ENCODE results near the gene RNFT1.
A peak's percentile ranks its signal among the peaks of the same experiment; 100 is the strongest.
"Not testable (repeated sequence)": the region's sequence is repeated elsewhere in the genome, so short reads cannot be mapped to it uniquely, and the experiment has no call there.

Gene RNFT1, protein sequence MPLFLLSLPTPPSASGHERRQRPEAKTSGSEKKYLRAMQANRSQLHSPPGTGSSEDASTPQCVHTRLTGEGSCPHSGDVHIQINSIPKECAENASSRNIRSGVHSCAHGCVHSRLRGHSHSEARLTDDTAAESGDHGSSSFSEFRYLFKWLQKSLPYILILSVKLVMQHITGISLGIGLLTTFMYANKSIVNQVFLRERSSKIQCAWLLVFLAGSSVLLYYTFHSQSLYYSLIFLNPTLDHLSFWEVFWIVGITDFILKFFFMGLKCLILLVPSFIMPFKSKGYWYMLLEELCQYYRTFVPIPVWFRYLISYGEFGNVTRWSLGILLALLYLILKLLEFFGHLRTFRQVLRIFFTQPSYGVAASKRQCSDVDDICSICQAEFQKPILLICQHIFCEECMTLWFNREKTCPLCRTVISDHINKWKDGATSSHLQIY
- 14.9 to 20.1 (median 18.0) reads per million in 3 experiments for total RNA-seq

- peak; percentile 81 for DNase-seq
Measured at GRCh38 chr17:59964482-59965328, at the start of gene RNFT1. RNFT1 (minus strand) TSS chr17:59964740; CDS start chr17:59964663, 77 bp downstream.

DNA sequence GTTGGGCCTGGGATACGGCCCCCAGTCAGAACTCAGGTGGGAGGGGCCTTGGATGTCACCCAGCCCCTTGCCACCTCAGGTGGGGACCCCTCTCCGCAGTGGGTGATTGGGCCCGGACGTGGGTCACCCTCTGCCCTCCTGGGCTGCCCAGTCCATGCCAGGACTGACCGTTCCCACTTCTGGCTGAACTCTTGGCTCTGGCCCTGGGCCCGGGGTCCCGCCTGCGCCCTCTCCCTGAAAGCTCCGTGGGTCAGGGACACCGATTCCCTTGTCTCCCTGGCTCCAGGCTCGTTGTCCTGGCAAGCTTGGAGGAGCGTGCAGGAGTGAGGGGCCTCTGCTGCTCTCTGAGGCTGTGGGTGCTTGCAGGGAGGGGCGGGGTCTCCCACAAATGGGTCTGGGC, 44.8 kb upstream of the RNFT1 start:
- not testable (repeated sequence) for DNase-seq

GRCh38 chr17:60008377-60008776, 43.8 kb upstream of the RNFT1 start:
- DNase-seq, result not testable (repeated sequence)

GRCh38 chr17:60006160-60006559, 41.6 kb upstream of the RNFT1 start:
- DNase-seq, result no peak

GRCh38 chr17:60004561-60004960, 40.0 kb upstream of the RNFT1 start:
- DNase-seq, result not testable (repeated sequence)

- not testable (repeated sequence) for DNase-seq
Measured at GRCh38 chr17:60002405-60002804, 37.9 kb upstream of the RNFT1 start.

GRCh38 chr17:59996608-59997007, 32.1 kb upstream of the RNFT1 start:
- DNase-seq, result not testable (repeated sequence)

DNA sequence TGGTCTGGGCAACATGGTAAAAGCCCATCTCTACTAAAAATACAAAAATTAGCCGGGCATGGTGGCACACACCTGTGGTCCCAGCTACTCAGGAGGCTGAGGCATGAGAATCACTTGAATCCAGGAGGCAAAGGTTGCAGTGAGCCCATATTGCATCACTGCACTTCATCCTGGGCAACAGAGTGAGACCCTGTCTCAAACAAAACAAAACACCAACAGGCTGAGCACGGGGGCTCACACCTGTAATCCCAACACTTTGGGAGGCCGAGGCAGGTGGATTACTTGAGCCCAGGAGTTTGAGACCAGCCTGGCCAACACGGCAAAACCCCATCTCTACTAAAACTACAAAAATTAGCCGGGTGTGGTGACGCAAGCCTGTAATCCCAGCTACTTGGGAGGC, 10.6 kb upstream of the RNFT1 start:
- DNase-seq, result not testable (repeated sequence)

DNA sequence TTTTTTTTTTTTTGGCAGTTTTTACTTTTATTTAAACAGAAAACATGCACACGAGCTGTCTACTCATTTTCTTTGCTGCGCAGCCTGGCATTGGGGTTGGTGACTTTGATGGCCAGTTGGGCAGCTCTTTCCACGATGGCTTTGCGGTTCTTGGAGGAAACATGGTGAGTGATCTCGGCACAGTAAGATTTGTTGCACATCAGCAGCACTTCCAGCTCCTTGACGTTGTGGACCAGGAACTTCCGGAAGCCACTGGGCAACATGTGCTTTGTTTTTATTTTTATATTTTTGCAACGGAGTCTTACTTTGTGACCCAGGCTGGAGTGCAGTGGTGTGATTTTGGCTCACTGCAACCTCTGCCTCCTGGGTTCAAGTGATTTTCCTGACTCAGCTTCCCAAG, 8.9 kb upstream of the RNFT1 start:
- DNase-seq, result not testable (repeated sequence)

DNA sequence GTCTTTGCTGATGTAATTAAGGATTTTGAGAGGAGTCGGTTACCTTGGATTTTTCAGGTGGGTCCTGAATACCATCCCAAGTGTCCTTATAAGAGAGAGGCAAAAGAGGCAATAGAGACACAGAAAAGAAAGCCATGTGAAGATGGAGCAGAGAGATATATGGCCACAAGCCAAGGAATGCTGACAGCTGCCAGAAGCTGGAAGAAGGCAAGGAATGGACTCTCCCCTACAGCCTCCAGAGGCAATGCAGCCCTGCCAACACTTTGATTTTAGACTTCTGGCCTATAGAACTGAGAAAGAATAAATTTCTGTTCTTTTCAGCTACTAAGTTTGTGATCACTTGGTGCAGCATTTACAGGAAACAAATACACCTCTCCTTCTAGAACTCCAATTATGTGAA, 8.2 kb upstream of the RNFT1 start:
- DNase-seq, result no peak

- not testable (repeated sequence) for DNase-seq
Measured at GRCh38 chr17:59971771-59972170, 7.2 kb upstream of the RNFT1 start.

GRCh38 chr17:59963738-59964481, 630 bp downstream of the RNFT1 start:
- DNase-seq, result no peak

GRCh38 chr17:59962739-59963318, 1.7 kb downstream of the RNFT1 start:
- no peak for DNase-seq

GRCh38 chr17:59959574-59959973, 5.0 kb downstream of the RNFT1 start:
- DNase-seq, result not testable (repeated sequence)

DNA sequence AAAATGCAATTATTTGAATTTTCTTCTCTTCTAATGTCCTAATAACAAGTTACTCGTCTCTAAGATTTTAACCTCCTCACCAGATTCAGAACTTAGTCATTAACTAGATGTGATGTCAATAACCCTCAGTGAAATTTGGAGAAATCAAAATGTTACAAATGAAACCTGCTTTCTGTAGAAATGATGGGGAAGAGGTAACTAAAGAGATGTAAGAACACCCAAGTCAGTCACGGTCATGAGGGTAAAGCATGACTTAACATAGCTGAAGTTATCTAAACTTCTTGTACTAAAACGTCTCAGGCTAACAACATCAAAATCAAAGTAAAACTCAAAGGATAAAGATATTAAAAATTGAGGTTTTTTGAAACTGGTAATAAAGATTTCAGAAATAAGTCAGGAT, 9.7 kb downstream of the RNFT1 start:
- DNase-seq, result no peak

DNA sequence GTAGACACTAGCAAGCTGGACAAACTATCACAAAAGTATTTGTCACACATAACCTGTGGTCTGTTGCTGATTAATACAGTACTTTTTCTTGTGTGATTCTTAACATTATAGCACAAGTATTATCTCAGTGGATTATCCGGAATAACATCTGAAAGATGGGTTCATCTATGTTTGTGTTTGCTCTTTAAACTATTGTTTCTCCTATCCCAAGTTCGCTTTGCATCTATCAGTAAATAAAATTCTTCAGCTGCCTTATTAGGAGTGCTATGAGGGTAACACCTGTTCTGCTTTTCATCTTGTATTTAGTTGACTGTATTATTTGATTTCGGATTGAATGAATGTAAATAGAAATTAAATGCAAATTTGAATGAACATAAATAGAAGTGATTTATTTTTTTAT, 14.5 kb downstream of the RNFT1 start:
- DNase-seq, result no peak

GRCh38 chr17:59947310-59947709, 17.2 kb downstream of the RNFT1 start:
- not testable (repeated sequence) for DNase-seq

DNA sequence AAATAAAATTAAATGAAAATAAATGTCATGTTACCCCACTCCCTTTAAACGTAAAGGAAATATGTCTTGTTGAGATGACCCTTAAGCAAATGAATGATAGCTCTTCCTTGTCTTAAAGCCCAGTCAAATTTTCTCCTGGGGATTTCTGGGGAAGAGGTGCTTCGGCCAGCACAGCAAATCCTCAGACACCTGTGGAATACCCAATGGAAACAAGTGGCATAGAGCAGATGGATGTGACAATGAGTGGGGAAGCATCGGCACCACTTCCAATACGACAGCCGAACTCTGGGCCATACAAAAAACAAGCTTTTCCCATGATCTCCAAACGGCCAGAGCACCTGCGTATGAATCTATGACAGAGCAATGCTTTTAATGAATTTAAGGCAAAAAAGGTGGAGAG, 18.1 kb downstream of the RNFT1 start:
- DNase-seq, result not testable (repeated sequence)

GRCh38 chr17:59941131-59941530, 23.4 kb downstream of the RNFT1 start:
- no peak for DNase-seq

GRCh38 chr17:59940697-59941096, 23.8 kb downstream of the RNFT1 start:
- DNase-seq, result not testable (repeated sequence)

DNA sequence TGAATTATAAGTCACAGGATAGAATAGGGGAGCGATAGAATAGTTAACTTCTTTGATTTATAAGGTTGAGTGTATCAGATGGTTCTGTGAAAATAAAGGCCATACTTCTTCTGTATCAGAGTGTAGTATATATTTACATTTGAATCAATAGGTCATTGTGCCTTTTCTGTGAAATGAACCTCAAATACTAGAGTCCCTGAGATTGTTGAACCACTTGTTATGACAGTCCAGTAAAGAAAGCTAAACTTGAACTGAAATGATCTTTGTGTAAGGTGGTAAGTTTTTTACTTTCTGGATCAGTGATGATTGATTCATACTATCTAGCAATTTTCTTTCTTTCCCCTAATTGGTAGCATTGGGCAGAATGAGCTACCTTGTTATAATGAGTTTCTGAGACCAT, 31.2 kb downstream of the RNFT1 start:
- DNase-seq, result not testable (repeated sequence)

DNA sequence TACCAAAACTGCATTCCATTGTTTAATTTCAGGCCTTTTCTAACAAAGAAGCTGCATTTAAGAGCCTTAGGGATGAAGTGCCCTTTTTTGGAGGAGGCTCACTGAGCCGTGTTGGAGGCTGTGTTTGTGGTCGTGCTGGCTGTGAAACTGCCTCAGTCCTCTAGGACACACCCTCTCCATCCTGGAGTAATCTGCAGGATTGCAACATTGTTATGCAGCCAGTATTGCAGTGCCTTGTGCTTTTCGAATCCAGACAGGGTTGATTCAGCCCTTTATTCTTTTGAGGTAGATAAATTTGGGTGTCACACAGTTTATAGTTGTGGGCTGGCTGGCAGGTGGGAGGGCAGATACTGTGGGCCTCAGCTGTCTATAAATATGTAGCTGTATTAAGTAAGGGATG, 33.8 kb downstream of the RNFT1 start:
- DNase-seq, result not testable (repeated sequence)
